ENCODE results near the gene PDE6B. TPM values are rescaled to one million over a fixed set of nuclear protein-coding genes. Genes with fewer than 3 reads are reported as not detected.

The PDE6B gene
- total and polyA plus RNA-seq, 2 experiments from 2014 or later = 3.4 to 5.0 TPM

GRCh38 chr4:612052-612748, 13.2 kb upstream of the PDE6B start (continued):
- TF ChIP-seq, protein P1, sequence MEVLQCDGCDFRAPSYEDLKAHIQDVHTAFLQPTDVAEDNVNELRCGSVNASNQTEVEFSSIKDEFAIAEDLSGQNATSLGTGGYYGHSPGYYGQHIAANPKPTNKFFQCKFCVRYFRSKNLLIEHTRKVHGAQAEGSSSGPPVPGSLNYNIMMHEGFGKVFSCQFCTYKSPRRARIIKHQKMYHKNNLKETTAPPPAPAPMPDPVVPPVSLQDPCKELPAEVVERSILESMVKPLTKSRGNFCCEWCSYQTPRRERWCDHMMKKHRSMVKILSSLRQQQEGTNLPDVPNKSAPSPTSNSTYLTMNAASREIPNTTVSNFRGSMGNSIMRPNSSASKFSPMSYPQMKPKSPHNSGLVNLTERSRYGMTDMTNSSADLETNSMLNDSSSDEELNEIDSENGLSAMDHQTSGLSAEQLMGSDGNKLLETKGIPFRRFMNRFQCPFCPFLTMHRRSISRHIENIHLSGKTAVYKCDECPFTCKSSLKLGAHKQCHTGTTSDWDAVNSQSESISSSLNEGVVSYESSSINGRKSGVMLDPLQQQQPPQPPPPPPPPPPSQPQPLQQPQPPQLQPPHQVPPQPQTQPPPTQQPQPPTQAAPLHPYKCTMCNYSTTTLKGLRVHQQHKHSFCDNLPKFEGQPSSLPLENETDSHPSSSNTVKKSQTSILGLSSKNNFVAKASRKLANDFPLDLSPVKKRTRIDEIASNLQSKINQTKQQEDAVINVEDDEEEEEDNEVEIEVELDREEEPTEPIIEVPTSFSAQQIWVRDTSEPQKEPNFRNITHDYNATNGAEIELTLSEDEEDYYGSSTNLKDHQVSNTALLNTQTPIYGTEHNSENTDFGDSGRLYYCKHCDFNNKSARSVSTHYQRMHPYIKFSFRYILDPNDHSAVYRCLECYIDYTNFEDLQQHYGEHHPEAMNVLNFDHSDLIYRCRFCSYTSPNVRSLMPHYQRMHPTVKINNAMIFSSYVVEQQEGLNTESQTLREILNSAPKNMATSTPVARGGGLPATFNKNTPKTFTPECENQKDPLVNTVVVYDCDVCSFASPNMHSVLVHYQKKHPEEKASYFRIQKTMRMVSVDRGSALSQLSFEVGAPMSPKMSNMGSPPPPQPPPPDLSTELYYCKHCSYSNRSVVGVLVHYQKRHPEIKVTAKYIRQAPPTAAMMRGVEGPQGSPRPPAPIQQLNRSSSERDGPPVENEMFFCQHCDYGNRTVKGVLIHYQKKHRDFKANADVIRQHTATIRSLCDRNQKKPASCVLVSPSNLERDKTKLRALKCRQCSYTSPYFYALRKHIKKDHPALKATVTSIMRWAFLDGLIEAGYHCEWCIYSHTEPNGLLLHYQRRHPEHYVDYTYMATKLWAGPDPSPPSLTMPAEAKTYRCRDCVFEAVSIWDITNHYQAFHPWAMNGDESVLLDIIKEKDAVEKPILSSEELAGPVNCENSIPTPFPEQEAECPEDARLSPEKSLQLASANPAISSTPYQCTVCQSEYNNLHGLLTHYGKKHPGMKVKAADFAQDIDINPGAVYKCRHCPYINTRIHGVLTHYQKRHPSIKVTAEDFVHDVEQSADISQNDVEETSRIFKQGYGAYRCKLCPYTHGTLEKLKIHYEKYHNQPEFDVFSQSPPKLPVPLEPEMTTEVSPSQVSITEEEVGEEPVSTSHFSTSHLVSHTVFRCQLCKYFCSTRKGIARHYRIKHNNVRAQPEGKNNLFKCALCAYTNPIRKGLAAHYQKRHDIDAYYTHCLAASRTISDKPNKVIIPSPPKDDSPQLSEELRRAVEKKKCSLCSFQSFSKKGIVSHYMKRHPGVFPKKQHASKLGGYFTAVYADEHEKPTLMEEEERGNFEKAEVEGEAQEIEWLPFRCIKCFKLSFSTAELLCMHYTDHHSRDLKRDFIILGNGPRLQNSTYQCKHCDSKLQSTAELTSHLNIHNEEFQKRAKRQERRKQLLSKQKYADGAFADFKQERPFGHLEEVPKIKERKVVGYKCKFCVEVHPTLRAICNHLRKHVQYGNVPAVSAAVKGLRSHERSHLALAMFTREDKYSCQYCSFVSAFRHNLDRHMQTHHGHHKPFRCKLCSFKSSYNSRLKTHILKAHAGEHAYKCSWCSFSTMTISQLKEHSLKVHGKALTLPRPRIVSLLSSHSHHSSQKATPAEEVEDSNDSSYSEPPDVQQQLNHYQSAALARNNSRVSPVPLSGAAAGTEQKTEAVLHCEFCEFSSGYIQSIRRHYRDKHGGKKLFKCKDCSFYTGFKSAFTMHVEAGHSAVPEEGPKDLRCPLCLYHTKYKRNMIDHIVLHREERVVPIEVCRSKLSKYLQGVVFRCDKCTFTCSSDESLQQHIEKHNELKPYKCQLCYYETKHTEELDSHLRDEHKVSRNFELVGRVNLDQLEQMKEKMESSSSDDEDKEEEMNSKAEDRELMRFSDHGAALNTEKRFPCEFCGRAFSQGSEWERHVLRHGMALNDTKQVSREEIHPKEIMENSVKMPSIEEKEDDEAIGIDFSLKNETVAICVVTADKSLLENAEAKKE (CRISPR knock-in tag; IDR thresholded peaks at IDR 0.05) = no peak
- TF ChIP-seq ZNF331 (CRISPR knock-in tag; IDR thresholded peaks at IDR 0.05; ENCODE audit: low read depth) (no peak), EZH2 (IDR thresholded peaks at IDR 0.05; ENCODE audit: low read depth, unreplicated experiment) (no peak)
- TF ChIP-seq, protein P2, sequence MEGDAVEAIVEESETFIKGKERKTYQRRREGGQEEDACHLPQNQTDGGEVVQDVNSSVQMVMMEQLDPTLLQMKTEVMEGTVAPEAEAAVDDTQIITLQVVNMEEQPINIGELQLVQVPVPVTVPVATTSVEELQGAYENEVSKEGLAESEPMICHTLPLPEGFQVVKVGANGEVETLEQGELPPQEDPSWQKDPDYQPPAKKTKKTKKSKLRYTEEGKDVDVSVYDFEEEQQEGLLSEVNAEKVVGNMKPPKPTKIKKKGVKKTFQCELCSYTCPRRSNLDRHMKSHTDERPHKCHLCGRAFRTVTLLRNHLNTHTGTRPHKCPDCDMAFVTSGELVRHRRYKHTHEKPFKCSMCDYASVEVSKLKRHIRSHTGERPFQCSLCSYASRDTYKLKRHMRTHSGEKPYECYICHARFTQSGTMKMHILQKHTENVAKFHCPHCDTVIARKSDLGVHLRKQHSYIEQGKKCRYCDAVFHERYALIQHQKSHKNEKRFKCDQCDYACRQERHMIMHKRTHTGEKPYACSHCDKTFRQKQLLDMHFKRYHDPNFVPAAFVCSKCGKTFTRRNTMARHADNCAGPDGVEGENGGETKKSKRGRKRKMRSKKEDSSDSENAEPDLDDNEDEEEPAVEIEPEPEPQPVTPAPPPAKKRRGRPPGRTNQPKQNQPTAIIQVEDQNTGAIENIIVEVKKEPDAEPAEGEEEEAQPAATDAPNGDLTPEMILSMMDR (conservative IDR thresholded peaks at IDR 0.05; ENCODE audit: low read depth in 2 of 2) = no peak

DNA sequence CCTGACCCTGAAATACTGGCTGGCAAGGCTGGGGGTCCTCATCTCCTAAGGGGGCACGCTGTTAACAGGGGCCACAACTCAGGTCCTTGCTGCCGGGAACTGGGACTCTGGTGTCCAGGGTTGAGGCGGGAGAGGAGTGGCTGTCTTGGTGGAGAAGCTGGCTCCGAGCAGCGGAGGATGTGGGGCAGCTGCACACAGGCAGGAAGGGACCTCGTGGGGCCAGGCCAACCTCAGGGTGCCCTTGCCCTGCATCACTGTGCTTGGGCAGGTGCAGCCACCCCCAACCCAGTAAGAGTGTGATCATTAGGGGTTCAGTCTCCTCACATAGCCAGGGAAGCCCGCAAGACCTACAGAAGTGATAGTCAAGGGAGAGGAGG, 12.6 kb upstream of the PDE6B start:
- no peak overlapping the region for H3K4me2 ChIP-seq
- no peak overlapping the region for H3K4me3 Mint-ChIP-seq
- H3K4me3 ChIP-seq = no peak overlapping the region
- no peaks in the 10 kb centered on the region for H3K9me3 Mint-ChIP-seq
- no peaks in the 10 kb centered on the region for H3K4me1 ChIP-seq (ENCODE audit: insufficient read depth)
- H3K27me3 ChIP-seq (ENCODE audit: insufficient read depth) = no peaks in the 10 kb centered on the region
- DNase-seq (ENCODE audit: low spot score) (no peak), ATAC-seq (no peak)
- no peaks in the 10 kb centered on the region for H3K9me2 ChIP-seq (ENCODE audit: insufficient read depth)
- H3K36me3 Mint-ChIP-seq (ENCODE audit: low read depth) = peaks cover 2% of the 10 kb centered on the region; the same call in 1 of the 3 replicates
- H3F3A ChIP-seq (replicated peaks; ENCODE audit: low read depth) = no peaks in the 10 kb centered on the region
- no peak overlapping the region for H2AFZ ChIP-seq
- TF ChIP-seq EZH2 (IDR thresholded peaks at IDR 0.05; ENCODE audit: low read depth, unreplicated experiment) (no peak), POLR2AphosphoS5 (IDR thresholded peaks at IDR 0.05; ENCODE audit: low read depth) (no peak)
- TF ChIP-seq, protein P3, sequence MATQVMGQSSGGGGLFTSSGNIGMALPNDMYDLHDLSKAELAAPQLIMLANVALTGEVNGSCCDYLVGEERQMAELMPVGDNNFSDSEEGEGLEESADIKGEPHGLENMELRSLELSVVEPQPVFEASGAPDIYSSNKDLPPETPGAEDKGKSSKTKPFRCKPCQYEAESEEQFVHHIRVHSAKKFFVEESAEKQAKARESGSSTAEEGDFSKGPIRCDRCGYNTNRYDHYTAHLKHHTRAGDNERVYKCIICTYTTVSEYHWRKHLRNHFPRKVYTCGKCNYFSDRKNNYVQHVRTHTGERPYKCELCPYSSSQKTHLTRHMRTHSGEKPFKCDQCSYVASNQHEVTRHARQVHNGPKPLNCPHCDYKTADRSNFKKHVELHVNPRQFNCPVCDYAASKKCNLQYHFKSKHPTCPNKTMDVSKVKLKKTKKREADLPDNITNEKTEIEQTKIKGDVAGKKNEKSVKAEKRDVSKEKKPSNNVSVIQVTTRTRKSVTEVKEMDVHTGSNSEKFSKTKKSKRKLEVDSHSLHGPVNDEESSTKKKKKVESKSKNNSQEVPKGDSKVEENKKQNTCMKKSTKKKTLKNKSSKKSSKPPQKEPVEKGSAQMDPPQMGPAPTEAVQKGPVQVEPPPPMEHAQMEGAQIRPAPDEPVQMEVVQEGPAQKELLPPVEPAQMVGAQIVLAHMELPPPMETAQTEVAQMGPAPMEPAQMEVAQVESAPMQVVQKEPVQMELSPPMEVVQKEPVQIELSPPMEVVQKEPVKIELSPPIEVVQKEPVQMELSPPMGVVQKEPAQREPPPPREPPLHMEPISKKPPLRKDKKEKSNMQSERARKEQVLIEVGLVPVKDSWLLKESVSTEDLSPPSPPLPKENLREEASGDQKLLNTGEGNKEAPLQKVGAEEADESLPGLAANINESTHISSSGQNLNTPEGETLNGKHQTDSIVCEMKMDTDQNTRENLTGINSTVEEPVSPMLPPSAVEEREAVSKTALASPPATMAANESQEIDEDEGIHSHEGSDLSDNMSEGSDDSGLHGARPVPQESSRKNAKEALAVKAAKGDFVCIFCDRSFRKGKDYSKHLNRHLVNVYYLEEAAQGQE (IDR thresholded peaks at IDR 0.05; ENCODE audit: unreplicated experiment) = no peak
- no peaks in the 10 kb centered on the region for H3K79me2 ChIP-seq (replicated peaks; ENCODE audit: insufficient read depth)
- H3K27ac ChIP-seq (ENCODE audit: low read depth) = no peak overlapping the region
- no peak overlapping the region for H3K27ac Mint-ChIP-seq
- peaks cover 5% of the 10 kb centered on the region for H3K27me3 Mint-ChIP-seq (ENCODE audit: insufficient read depth, low read depth, poor library complexity)
- H4K20me1 ChIP-seq (replicated peaks; ENCODE audit: insufficient read depth) = no peaks in the 10 kb centered on the region; the same call in 1 of the 2 replicates
- H3K4me1 Mint-ChIP-seq = peaks cover 3% of the 10 kb centered on the region; the same call in 1 of the 3 replicates
- no peaks in the 10 kb centered on the region for H3K36me3 ChIP-seq (ENCODE audit: insufficient read depth)

All from GM23338 (cell line).